Measurements from ENCODE around the gene RUNX3. TPM values are rescaled to one million over a fixed set of nuclear protein-coding genes. Genes with fewer than 3 reads are reported as not detected.

RUNX3 gene
- total and polyA plus RNA-seq, 2 donors (not counting 1 experiment from before 2014, with no cell fraction given) = 86.0 to 127 TPM

GRCh38 chr1:24893431-24893830, 36.6 kb downstream of the RUNX3 start:
- no CpG with 5 or more reads among the region's 3 CpGs for WGBS (ENCODE audit: insufficient coverage)
- ChIA-PET CTCF (interaction anchor here (1.0 to 1.5 kb wide), 2 partner anchors 12 to 39 kb away, joined by 3 read pairs; no protein-coding TSS in a partner anchor), POLR2A (no interaction called here)
- intact Hi-C loops (cut with micrococcal nuclease) = no loop called here
- peaks cover 10% of the 10 kb centered on the region for H4K20me1 ChIP-seq (ENCODE audit: control insufficient read depth, insufficient read depth, low read length, poor library complexity, severe bottlenecking)
- H3K79me2 ChIP-seq (ENCODE audit: control insufficient read depth, insufficient read depth, low read length) = no peaks in the 10 kb centered on the region
- no peak overlapping the region for H3K4me3 ChIP-seq (ENCODE audit: control extremely low read depth in 1 of 5, extremely low read depth in 1 of 5, insufficient read depth in 1 of 5, low read depth in 2 of 5, low read length in 4 of 5)
- H3K36me3 ChIP-seq (replicated peaks in 1 of 2; ENCODE audit: control extremely low read depth in 1 of 2, control insufficient read depth in 1 of 2, extremely low read depth in 1 of 2, insufficient read depth in 2 of 2, low read length in 1 of 2) = no peaks in the 10 kb centered on the region
- no peak overlapping the region for H3K4me3 Mint-ChIP-seq
- DNase-seq = no peak
- H3K4me2 ChIP-seq (replicated peaks; ENCODE audit: low read depth, low read length, poor library complexity, severe bottlenecking) = no peak overlapping the region
- peaks cover 3% of the 10 kb centered on the region for H3K27me3 Mint-ChIP-seq
- peaks cover 12% of the 10 kb centered on the region for H3K4me1 Mint-ChIP-seq
- H2AFZ ChIP-seq (ENCODE audit: insufficient read depth, low read depth, low read length, poor library complexity, severe bottlenecking) = no peak overlapping the region
- H3K27ac Mint-ChIP-seq = no peak overlapping the region
- peaks cover 12% of the 10 kb centered on the region for H3K9me3 Mint-ChIP-seq (ENCODE audit: insufficient read depth)
- no peak overlapping the region for H3K9ac ChIP-seq (ENCODE audit: low read length)
- ATAC-seq (ENCODE audit: low read depth) = no peak
- H3K27me3 ChIP-seq (replicated peaks in 1 of 4; ENCODE audit: control extremely low read depth in 1 of 4, control insufficient read depth in 3 of 4, insufficient read depth in 4 of 4, low read length in 3 of 4) = peaks cover 0 to 4% (median 1%) of the 10 kb centered on the region in 4 experiments
- TF ChIP-seq CTCF (IDR thresholded peaks at IDR 0.05) = no peak
- no peak for TF ChIP-seq EZH2 (IDR thresholded peaks at IDR 0.05; ENCODE audit: borderline replicate concordance, insufficient read depth, low read depth, low read length, poor library complexity, severe bottlenecking)
- peaks cover 0 to 6% of the 10 kb centered on the region in 2 donors for H3K4me1 ChIP-seq (ENCODE audit: control insufficient read depth in 2 of 2, insufficient read depth in 2 of 2, low read length in 2 of 2)
- H3K27ac ChIP-seq (ENCODE audit: low read length in 2 of 2) = no peak overlapping the region
- peaks cover 0 to 13% (median 12%) of the 10 kb centered on the region in 3 donors for H3K9me3 ChIP-seq (ENCODE audit: control extremely low read depth in 1 of 3, control insufficient read depth in 2 of 3, insufficient read depth in 1 of 3, low read length in 2 of 3)

- WGBS (ENCODE audit: insufficient coverage) = 100% methylated on average over 1 of the region's 1 CpG
- Histone ChIP-seq H3K4me3 (ENCODE audit: control extremely low read depth in 1 of 5, extremely low read depth in 1 of 5, insufficient read depth in 1 of 5, low read depth in 2 of 5, low read length in 4 of 5) (no peak overlapping the region), H2AFZ (ENCODE audit: insufficient read depth, low read depth, low read length, poor library complexity, severe bottlenecking) (no peak overlapping the region), H3K27me3 (replicated peaks in 1 of 4; ENCODE audit: control extremely low read depth in 1 of 4, control insufficient read depth in 3 of 4, insufficient read depth in 4 of 4, low read length in 3 of 4) (peaks cover 0 to 8% (median 1%) of the 10 kb centered on the region in 4 experiments), H3K9ac (ENCODE audit: low read length) (no peak overlapping the region), H3K27ac (ENCODE audit: low read length in 2 of 2) (no peak overlapping the region), H3K79me2 (ENCODE audit: control insufficient read depth, insufficient read depth, low read length) (no peaks in the 10 kb centered on the region), H3K36me3 (replicated peaks in 1 of 2; ENCODE audit: control extremely low read depth in 1 of 2, control insufficient read depth in 1 of 2, extremely low read depth in 1 of 2, insufficient read depth in 2 of 2, low read length in 1 of 2) (no peaks in the 10 kb centered on the region), H3K4me1 (ENCODE audit: control insufficient read depth in 2 of 2, insufficient read depth in 2 of 2, low read length in 2 of 2) (peaks cover 0 to 2% of the 10 kb centered on the region in 2 donors), H3K4me2 (replicated peaks; ENCODE audit: low read depth, low read length, poor library complexity, severe bottlenecking) (no peak overlapping the region), H4K20me1 (ENCODE audit: control insufficient read depth, insufficient read depth, low read length, poor library complexity, severe bottlenecking) (no peaks in the 10 kb centered on the region), H3K9me3 (ENCODE audit: control extremely low read depth in 1 of 3, control insufficient read depth in 2 of 3, insufficient read depth in 1 of 3, low read length in 2 of 3) (peaks cover 0 to 13% (median 12%) of the 10 kb centered on the region in 3 donors)
- H3K4me3 Mint-ChIP-seq = no peak overlapping the region
- H3K4me1 Mint-ChIP-seq = peaks cover 8% of the 10 kb centered on the region
- POLR2A ChIA-PET = no interaction called here
- no peak for ATAC-seq (ENCODE audit: low read depth)
- no peak overlapping the region for H3K27ac Mint-ChIP-seq
- DNase-seq = no peak
- H3K9me3 Mint-ChIP-seq (ENCODE audit: insufficient read depth) = peaks cover 12% of the 10 kb centered on the region
- peaks cover 3% of the 10 kb centered on the region for H3K27me3 Mint-ChIP-seq
- intact Hi-C loops (cut with micrococcal nuclease) = no loop called here
- no peak for TF ChIP-seq CTCF (IDR thresholded peaks at IDR 0.05)
- TF ChIP-seq EZH2 (IDR thresholded peaks at IDR 0.05; ENCODE audit: borderline replicate concordance, insufficient read depth, low read depth, low read length, poor library complexity, severe bottlenecking) = no peak
- CTCF ChIA-PET = interaction anchor here (1.0 kb wide), 1 partner anchor 40 kb away, joined by 3 read pairs; no protein-coding TSS in a partner anchor
Measured at GRCh38 chr1:24892188-24893153, 37.6 kb downstream of the RUNX3 start.
